GM18526 (cell line): ENCODE measurements around the gene NTM.

Experiments used
- POLR2A ChIP-seq: IDR thresholded peaks from 3 replicates; pipeline ENCODE4 v1.6.1; 2011; ENCODE audit not compliant: insufficient read length; ENCODE audit errors: extremely low read depth

NTM gene

GRCh38 chr11:131980888-131981668 is 610.7 kb downstream of the NTM start:
- no peak for TF ChIP-seq POLR2A

DNA sequence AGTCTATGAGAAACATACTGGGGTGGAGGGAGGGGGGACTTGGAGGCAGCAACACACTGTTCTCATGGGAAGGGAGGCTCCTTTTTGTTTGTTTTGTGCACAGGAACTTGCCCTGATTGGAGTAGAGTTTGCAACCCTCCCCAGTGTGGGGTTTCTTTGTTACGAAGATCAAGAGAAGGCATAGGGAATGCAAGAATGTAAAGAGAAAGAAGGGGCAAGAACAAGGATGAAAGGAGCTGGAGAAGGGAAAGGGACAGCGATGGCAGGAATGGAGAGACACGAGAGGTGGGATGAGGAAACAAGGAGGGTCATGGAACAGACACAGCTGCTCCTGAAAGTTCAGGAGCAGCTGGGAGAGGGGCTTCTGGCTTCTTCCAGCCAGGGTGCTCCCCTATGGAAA is 611.7 kb downstream of the NTM start:
- no peak for TF ChIP-seq POLR2A

- no peak for TF ChIP-seq POLR2A
These were observed 615.5 kb downstream of the NTM start for GRCh38 chr11:131985846-131986301.

- no peak for TF ChIP-seq POLR2A
These were observed 617.3 kb downstream of the NTM start for GRCh38 chr11:131987703-131988102.

DNA sequence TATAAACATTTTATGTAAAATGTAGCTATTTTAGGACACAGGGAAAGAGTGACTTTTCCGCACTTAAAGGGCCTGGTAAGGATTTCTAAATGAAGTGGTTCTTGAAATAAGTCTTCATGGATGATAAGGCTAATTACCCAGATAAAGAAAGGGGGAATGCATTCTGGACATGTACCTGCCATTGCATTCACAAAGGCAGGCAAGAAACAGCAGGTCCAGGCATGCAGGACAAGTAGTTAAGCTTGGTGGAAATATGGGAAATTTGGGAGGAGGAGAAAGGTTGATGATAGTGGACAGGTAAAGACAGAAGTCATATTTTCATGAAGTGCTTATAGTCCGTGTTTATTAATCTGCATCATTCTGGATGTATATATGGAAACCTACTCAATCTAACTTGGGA is 621.2 kb downstream of the NTM start:
- TF ChIP-seq POLR2A: no peak

DNA sequence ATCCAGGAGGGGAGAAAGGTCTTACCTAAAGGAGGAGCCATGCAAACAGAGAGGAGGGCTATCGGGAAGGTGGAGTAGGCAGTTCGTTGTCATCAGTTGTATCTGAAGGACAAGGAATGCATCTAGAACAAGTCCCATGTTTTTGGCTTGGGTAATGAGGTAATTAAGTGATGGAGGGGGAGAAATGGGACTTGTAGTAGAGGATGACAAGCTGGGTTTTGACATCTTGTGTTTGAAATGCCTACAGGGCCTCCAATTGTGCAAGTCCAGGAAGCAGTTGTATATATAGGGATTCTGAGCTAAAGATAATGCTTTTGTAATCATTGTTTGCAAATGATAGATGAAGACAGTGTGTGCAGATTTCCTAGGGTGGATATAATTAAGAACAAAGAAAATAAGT is 622.8 kb downstream of the NTM start:
- no peak for TF ChIP-seq POLR2A

GRCh38 chr11:131998020-131998419 is 627.6 kb downstream of the NTM start:
- no peak for TF ChIP-seq POLR2A

- TF ChIP-seq POLR2A: no peak
These were observed 628.7 kb downstream of the NTM start for GRCh38 chr11:131999084-131999483.

DNA sequence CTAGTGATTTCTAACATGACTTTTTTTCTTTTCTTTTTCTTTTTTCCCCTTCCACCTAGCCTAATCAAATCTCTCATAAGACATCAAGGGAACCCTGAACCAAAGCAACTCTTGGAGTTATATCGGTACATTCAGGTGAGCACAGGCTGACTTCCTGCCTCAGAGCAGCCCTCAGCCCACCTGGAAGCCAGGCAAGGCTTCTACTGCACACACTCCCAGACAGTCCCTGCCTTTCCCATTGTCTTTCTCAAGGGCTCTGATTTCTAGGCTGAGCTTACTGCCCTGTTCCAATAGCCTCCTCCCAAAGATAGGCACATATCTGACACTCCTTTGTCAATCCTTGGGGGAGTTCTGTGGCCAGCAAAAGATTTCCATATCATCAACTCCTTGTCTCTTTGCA is 629.5 kb downstream of the NTM start:
- TF ChIP-seq POLR2A: no peak

DNA sequence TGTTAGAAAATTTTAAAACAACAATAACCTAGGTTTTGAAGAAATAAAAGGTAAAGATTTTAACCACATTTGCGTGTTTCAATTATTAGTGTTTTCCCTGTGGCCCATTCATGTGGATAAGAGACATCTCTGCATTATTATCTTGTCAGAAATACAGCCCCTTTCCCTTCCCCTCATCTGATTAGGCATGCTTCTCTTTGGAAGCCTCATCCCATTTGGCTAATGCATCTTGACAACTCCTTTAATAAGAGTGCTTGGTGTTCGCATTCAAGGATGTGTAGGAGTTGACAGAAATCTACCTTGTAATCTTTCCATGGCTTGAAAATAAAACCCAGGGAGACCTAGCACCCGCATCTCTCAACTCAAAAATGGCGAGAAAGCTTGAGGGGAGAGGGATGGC is 635.5 kb downstream of the NTM start:
- TF ChIP-seq POLR2A: no peak

GRCh38 chr11:132006884-132007580 is 636.6 kb downstream of the NTM start:
- TF ChIP-seq POLR2A: no peak

GRCh38 chr11:132008226-132008625 is 637.8 kb downstream of the NTM start:
- TF ChIP-seq POLR2A: no peak

GRCh38 chr11:132008872-132009271 is 638.5 kb downstream of the NTM start:
- TF ChIP-seq POLR2A: no peak

- TF ChIP-seq POLR2A: no peak
These were observed 649.6 kb downstream of the NTM start for GRCh38 chr11:132020001-132020400.

GRCh38 chr11:132022285-132022684 is 651.9 kb downstream of the NTM start:
- no peak for TF ChIP-seq POLR2A

DNA sequence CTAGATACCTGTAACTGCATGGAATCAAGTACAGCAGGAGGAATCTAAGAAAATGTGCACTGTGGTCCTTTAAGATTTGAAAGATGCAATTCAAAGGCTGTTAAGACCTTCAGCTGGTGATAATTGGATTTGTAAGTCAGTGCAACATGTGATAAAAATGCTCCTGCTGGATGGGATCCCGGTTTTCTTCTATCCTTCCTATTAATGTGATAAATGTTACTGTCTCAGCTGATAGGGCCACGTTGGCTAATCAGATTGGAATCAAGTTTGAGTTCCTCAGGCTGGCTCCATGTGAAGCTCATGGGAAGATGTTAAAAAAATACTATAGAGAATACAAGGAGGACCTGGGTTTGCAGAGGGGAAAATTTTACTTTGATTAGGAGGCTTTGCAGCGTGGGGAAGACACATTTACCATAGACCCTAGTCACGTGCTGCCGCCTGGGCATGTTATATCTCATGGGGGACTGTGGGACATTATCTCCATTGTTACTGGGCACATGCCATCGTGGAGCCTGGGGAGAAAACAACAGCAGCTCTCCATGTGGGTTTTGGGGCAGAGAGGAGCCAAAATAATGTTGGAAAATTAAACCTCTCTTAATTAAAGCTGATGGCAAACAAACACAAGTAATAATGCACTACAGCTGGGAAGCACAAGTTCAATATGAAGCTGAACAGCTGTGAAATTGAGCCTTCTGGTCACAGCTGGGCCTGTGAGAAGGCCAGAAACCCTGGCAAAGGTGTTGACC is 652.5 kb downstream of the NTM start:
- no peak for TF ChIP-seq POLR2A

GRCh38 chr11:132024587-132025295 is 654.3 kb downstream of the NTM start:
- TF ChIP-seq POLR2A: no peak
